Thoracic aorta (tissue), 2 donors: Measurements from ENCODE around the gene SPINK1. TPM values are rescaled to one million over a fixed set of nuclear protein-coding genes. Genes with fewer than 3 reads are reported as not detected.

Experiments used
- ATAC-seq: fragments of 150-250 bp; one replicate; pipeline ENCODE4 v1.8.0; 2017; ENCODE audit warnings: low read depth; ENCODE audit not compliant: insufficient number of reproducible peaks, low FRiP score
- DNase-seq: peaks from one replicate; pipeline ENCODE4 v3.0.0-alpha.2; 2020; ENCODE audit warnings: low spot score
- H3K27ac ChIP-seq, 2 donors: fragments of 200-600 bp; sonication (generic); 1 replicate in 1 of 2; 2 replicates in 1 of 2; pipeline ENCODE4 v1.5.1; 2016; ENCODE audit warnings: mild to moderate bottlenecking in 2 of 2, moderate library complexity in 2 of 2
- H3K27me3 ChIP-seq: fragments of 200-600 bp; sonication (generic); replicated peaks from 2 replicates; pipeline ENCODE4 v1.6.0; 2016; ENCODE audit warnings: mild to moderate bottlenecking; ENCODE audit not compliant: insufficient read depth
- H3K36me3 ChIP-seq: fragments of 200-600 bp; sonication (generic); one replicate; pipeline ENCODE4 v1.5.1; 2016
- H3K4me1 ChIP-seq, 2 donors: fragments of 200-600 bp; sonication (generic); 1 replicate in 1 of 2; 2 replicates in 1 of 2; pipeline versions ENCODE4 v1.5.1 to v1.6.0; 2016; ENCODE audit warnings: low read depth in 2 of 2, mild to moderate bottlenecking in 1 of 2; ENCODE audit not compliant: control insufficient read depth in 1 of 2
- H3K4me3 ChIP-seq: fragments of 200-600 bp; sonication (generic); 2 replicates; pipeline ENCODE4 v1.5.1; 2016; ENCODE audit warnings: mild to moderate bottlenecking
- H3K9me3 ChIP-seq: fragments of 200-600 bp; sonication (generic); 2 replicates; pipeline ENCODE4 v1.5.1; 2016
- CTCF ChIP-seq: fragments of 200-600 bp; sonication (generic); IDR thresholded peaks from one replicate; pipeline ENCODE4 v1.5.1; 2019; ENCODE audit warnings: antibody characterized with exemption
- total RNA-seq, 2 donors: library from RNA; depleted of rRNA; stranded (reverse); fragments of >200 nt; gene quantifications; one replicate each; pipeline versions ENCODE4 v1.1.0 to v1.2.3, GENCODE V29; 2016

SPINK1 gene
- total RNA-seq = 1 to 10 TPM in 1 of 2 donors, not detected in 1; 3.4 TPM

- ATAC-seq (no peak), DNase-seq (no peak)
- H3K27me3 ChIP-seq = no peaks in the 10 kb centered on the region
- H3K27ac ChIP-seq = no peak within 1 kb of the TSS
- no peaks in the 10 kb centered on the region for H3K36me3 ChIP-seq
- no peak within 1 kb of the TSS for H3K4me3 ChIP-seq
- no peaks in the 10 kb centered on the region for H3K9me3 ChIP-seq
- H3K4me1 ChIP-seq = no peaks in the 10 kb centered on the region
- no peak for TF ChIP-seq CTCF
These were observed at the start of gene SPINK1 for GRCh38 chr5:147831465-147831864. Gene SPINK1, minus strand, starts transcription at chr5:147831671. Its CDS starts 94 bp downstream, at chr5:147831577.

GRCh38 chr5:147880487-147880886 lies 49.0 kb upstream of the SPINK1 start:
- Histone ChIP-seq H3K4me3 (no peak overlapping the region), H3K9me3 (no peaks in the 10 kb centered on the region), H3K27ac (no peak overlapping the region), H3K36me3 (no peaks in the 10 kb centered on the region), H3K27me3 (no peaks in the 10 kb centered on the region), H3K4me1 (no peaks in the 10 kb centered on the region)
- no peak for TF ChIP-seq CTCF
- ATAC-seq (no peak), DNase-seq (no peak)

GRCh38 chr5:147879784-147880183 lies 48.3 kb upstream of the SPINK1 start:
- no peaks in the 10 kb centered on the region for H3K4me1 ChIP-seq
- no peak for TF ChIP-seq CTCF
- H3K4me3 ChIP-seq = no peak overlapping the region
- no peak overlapping the region for H3K27ac ChIP-seq
- no peaks in the 10 kb centered on the region for H3K27me3 ChIP-seq
- ATAC-seq (no peak), DNase-seq (no peak)
- no peaks in the 10 kb centered on the region for H3K36me3 ChIP-seq
- no peaks in the 10 kb centered on the region for H3K9me3 ChIP-seq

- H3K4me1 ChIP-seq = no peaks in the 10 kb centered on the region
- no peak for DNase-seq
- no peak for TF ChIP-seq CTCF
- H3K4me3 ChIP-seq = no peak within 1 kb of the TSS
- no peak within 1 kb of the TSS for H3K27ac ChIP-seq
- ATAC-seq = no peak
- no peaks in the 10 kb centered on the region for H3K36me3 ChIP-seq
- H3K27me3 ChIP-seq = no peaks in the 10 kb centered on the region
- H3K9me3 ChIP-seq = no peaks in the 10 kb centered on the region
These were observed 46.7 kb upstream of the SPINK1 start, which contains the start of gene SCGB3A2 for GRCh38 chr5:147878066-147878759. Gene SCGB3A2, plus strand, starts transcription at chr5:147878711. Its CDS starts 93 bp downstream, at chr5:147878804.

- ATAC-seq = no peak
- no peak for TF ChIP-seq CTCF
- Histone ChIP-seq H3K27me3 (no peaks in the 10 kb centered on the region), H3K4me3 (no peak overlapping the region), H3K27ac (no peak overlapping the region), H3K9me3 (no peaks in the 10 kb centered on the region), H3K4me1 (no peaks in the 10 kb centered on the region), H3K36me3 (no peaks in the 10 kb centered on the region)
- no peak for DNase-seq
These were observed 45.2 kb upstream of the SPINK1 start for GRCh38 chr5:147876626-147877025.
